Bronchial epithelial cell (primary cell): ENCODE data around the gene KANTR. TPM values are rescaled to one million over a fixed set of nuclear protein-coding genes. Genes with fewer than 3 reads are reported as not detected.

Experiments
- DNase-seq: peaks from one replicate; pipeline ENCODE4 v3.0.0-alpha.2; 2010; ENCODE audit warnings: low read depth
- FAIRE-seq: peaks from 2 replicates; lab custom pipeline; 2011; peaks lifted over from hg19 to GRCh38; lab: Jason Lieb, UNC
- H3K27me3 ChIP-seq: 2 replicates; pipeline ENCODE4 v1.5.1; 2011; ENCODE audit warnings: low read length; ENCODE audit not compliant: control insufficient read depth, insufficient read depth
- H3K36me3 ChIP-seq: 2 replicates; pipeline ENCODE4 v1.5.1; 2011; ENCODE audit warnings: low read length; ENCODE audit not compliant: control insufficient read depth, insufficient read depth
- H3K4me3 ChIP-seq: 2 replicates; pipeline ENCODE4 v1.5.1; 2011; ENCODE audit warnings: mild to moderate bottlenecking, low read depth, low read length, control low read depth
- CTCF ChIP-seq: IDR thresholded peaks from 2 replicates; pipeline ENCODE4 v1.5.1; 2011; ENCODE audit warnings: mild to moderate bottlenecking, moderate library complexity, low read length, control low read depth, inconsistent platforms; ENCODE audit not compliant: insufficient read depth, severe bottlenecking
- total RNA-seq: library from RNA; depleted of rRNA; stranded (reverse); fragments of >200 nt; gene quantifications from 2 replicates; pipeline ENCODE4 v1.2.1, GENCODE V29; 2014

KANTR gene
- total RNA-seq, 1 donor from 2014 or later, result 5.5 TPM

DNA sequence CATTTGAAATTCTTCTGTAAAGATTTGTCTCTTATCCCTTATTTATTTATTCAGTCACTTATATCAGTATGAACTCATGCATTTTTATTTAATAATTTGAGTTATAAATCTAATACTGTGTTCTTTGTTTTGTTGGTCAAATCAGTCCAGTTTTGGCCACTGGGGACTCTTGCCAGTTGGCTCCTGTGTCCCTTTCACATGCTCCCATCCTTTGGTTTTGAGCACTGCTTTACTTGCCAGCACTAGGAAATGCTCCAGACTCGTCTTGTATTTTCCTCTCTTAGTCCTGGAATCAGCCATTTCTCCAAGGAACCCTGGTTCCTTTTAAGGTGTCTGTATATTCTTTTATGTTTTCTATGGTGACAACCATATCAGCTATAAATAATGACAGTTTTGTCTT, 28.1 kb downstream of the KANTR start:
- H3K4me3 ChIP-seq, result no peak overlapping the region
- TF ChIP-seq CTCF, result no peak
- H3K36me3 ChIP-seq, result no peaks in the 10 kb centered on the region
- FAIRE-seq (no peak), DNase-seq (no peak)
- no peaks in the 10 kb centered on the region for H3K27me3 ChIP-seq

GRCh38 chrX:53125506-53125905, 31.6 kb downstream of the KANTR start:
- Histone ChIP-seq H3K27me3 (no peaks in the 10 kb centered on the region), H3K36me3 (no peaks in the 10 kb centered on the region), H3K4me3 (no peak overlapping the region)
- DNase-seq (no peak), FAIRE-seq (no peak)
- TF ChIP-seq CTCF, result no peak

- Histone ChIP-seq H3K4me3 (no peak overlapping the region), H3K36me3 (no peaks in the 10 kb centered on the region), H3K27me3 (no peaks in the 10 kb centered on the region)
- no peak for TF ChIP-seq CTCF
- DNase-seq, result no peak
- no peak for FAIRE-seq
These were observed 32.4 kb downstream of the KANTR start for GRCh38 chrX:53126377-53126776.

DNA sequence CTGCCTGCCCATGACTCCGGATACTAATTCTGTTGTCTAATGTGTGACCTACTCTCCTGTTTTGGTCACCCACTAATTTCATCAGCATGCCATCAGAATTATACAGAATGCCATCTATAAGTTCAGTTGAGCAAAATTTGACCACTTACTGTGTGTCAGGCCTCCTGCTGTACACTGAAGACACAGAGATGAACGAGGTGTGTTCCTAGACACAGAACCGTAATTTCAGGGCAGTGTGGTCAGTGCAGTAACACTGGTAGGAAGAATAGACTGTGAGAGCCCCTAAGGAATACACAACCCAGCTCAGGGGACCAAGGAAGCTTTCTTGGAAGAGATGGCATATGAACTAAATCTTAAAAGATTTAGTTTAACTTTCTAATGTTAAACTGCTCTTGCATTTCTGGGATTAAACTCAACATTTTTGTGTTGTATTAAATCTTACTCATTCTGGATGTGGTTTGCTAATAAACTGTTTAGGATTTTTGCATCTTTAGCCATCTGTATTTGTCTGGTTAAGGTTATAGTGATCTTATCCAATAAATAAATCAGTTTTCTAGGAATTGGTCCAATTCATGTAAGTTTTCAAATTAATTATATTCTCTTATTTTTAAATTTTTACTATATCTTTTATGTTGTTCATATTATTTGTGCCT, 34.3 kb downstream of the KANTR start:
- no peaks in the 10 kb centered on the region for H3K27me3 ChIP-seq
- no peak for DNase-seq
- peak; percentile 50 for FAIRE-seq
- H3K4me3 ChIP-seq, result no peak overlapping the region
- H3K36me3 ChIP-seq, result no peaks in the 10 kb centered on the region
- TF ChIP-seq CTCF, result no peak

DNA sequence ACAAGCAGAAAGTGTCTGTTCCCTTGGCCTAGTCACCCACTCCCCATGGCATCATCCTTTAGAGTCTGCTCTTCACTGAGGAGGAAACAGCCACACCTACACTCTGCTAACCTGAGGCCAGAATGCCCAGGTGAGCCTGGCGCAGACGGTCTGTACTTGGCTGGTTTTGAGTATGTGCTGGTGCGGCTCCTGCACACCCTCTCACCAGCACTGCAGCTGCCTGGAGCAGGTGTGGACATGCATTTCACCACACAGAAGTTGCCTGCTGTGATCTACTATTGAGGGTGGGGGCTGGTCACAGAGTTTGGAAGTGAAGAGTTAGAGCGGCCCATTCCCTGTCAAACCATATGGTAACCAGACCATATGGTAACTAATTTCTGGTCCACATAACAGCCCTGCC, 39.5 kb downstream of the KANTR start:
- Histone ChIP-seq H3K36me3 (no peaks in the 10 kb centered on the region), H3K27me3 (no peaks in the 10 kb centered on the region), H3K4me3 (no peak overlapping the region)
- DNase-seq (peak; percentile 72), FAIRE-seq (no peak)
- TF ChIP-seq CTCF, result no peak

GRCh38 chrX:53135581-53135980, 41.6 kb downstream of the KANTR start:
- H3K36me3 ChIP-seq, result no peaks in the 10 kb centered on the region
- no peak for TF ChIP-seq CTCF
- H3K4me3 ChIP-seq, result no peak overlapping the region
- FAIRE-seq, result no peak
- H3K27me3 ChIP-seq, result no peaks in the 10 kb centered on the region
- DNase-seq, result no peak
